B cell (primary cell): Measurements from ENCODE around the gene HIC1. TPM values are rescaled to one million over a fixed set of nuclear protein-coding genes. Genes with fewer than 3 reads are reported as not detected.
A peak's percentile ranks its signal among the peaks of the same experiment; 100 is the strongest.

Experiments
- ATAC-seq: fragments of 200-7000 bp; cut with Tn5 transposase; one replicate; pipeline ENCODE4 v1.10.0; 2021; ENCODE audit warnings: low read depth, mild to moderate bottlenecking, moderate number of reproducible peaks, moderate library complexity
- CTCF ChIA-PET: fragments of 350-600 bp; sonication (Branson Sonifier 250); formaldehyde crosslinking; loops from one replicate; lab custom pipeline; 2021; ENCODE audit warnings: antibody characterized with exemption, inconsistent platforms; lab: Charles Lee
- POLR2A ChIA-PET: fragments of 350-600 bp; sonication (Branson Sonifier 250); formaldehyde crosslinking; loops from one replicate; lab custom pipeline; 2021; ENCODE audit warnings: antibody characterized with exemption; lab: Charles Lee
- DNase-seq: peaks from one replicate; pipeline ENCODE4 v3.0.0; 2013
- H2AFZ ChIP-seq: 2 replicates; pipeline ENCODE4 v1.6.1; 2012; ENCODE audit warnings: mild to moderate bottlenecking, low read depth, low read length; ENCODE audit not compliant: insufficient read depth, poor library complexity, severe bottlenecking
- H3K27ac ChIP-seq, 2 donors: 1 replicate in 1 of 2; 2 replicates in 1 of 2; pipeline ENCODE4 v1.5.1; 2012 to 2013; ENCODE audit warnings: low read length in 2 of 2, mild to moderate bottlenecking in 2 of 2, moderate library complexity in 1 of 2
- H3K27me3 ChIP-seq, 4 experiments: fragments of 200-600 bp in 1 of 4; sonication (generic) in 1 of 4; replicated peaks in 1 of 4; 1 replicate in 2 of 4; 2 replicates in 2 of 4; pipeline versions ENCODE4 v1.6.1 to v1.7.0; 2013 to 2016; ENCODE audit warnings: low read length in 3 of 4, mild to moderate bottlenecking in 2 of 4, mixed read lengths in 1 of 4, moderate library complexity in 1 of 4; ENCODE audit not compliant: insufficient read depth in 4 of 4, control insufficient read depth in 3 of 4; ENCODE audit errors: control extremely low read depth in 1 of 4
- H3K36me3 ChIP-seq, 2 experiments: replicated peaks in 1 of 2; 1 replicate in 1 of 2; 2 replicates in 1 of 2; pipeline versions ENCODE4 v1.6.1 to v1.7.1; 2013; ENCODE audit warnings: low read length in 1 of 2; ENCODE audit not compliant: insufficient read depth in 2 of 2, control insufficient read depth in 1 of 2; ENCODE audit errors: control extremely low read depth in 1 of 2, extremely low read depth in 1 of 2
- H3K4me1 ChIP-seq, 2 donors: fragments of 200-600 bp in 1 of 2; sonication (generic) in 1 of 2; 1 replicate in 1 of 2; 2 replicates in 1 of 2; pipeline versions ENCODE4 v1.5.1 to v1.6.1; 2013 to 2017; ENCODE audit warnings: low read length in 2 of 2; ENCODE audit not compliant: control insufficient read depth in 2 of 2, insufficient read depth in 2 of 2
- H3K4me2 ChIP-seq: replicated peaks from 2 replicates; pipeline ENCODE3; 2012; ENCODE audit warnings: mild to moderate bottlenecking, low read depth, low read length; ENCODE audit not compliant: poor library complexity, severe bottlenecking
- H3K4me3 ChIP-seq, 5 experiments: fragments of 200-600 bp in 1 of 5; sonication (generic) in 1 of 5; 1 replicate in 3 of 5; 2 replicates in 2 of 5; pipeline versions ENCODE4 v1.5.1 to v1.7.0; 2011 to 2016; ENCODE audit warnings: low read length in 4 of 5, mild to moderate bottlenecking in 4 of 5, low read depth in 2 of 5, control low read depth in 1 of 5, moderate library complexity in 1 of 5; ENCODE audit not compliant: insufficient read depth in 1 of 5; ENCODE audit errors: control extremely low read depth in 1 of 5, extremely low read depth in 1 of 5
- H3K79me2 ChIP-seq: fragments of 200-600 bp; sonication (generic); one replicate; pipeline ENCODE4 v1.6.0; 2016; ENCODE audit warnings: low read length; ENCODE audit not compliant: control insufficient read depth, insufficient read depth
- H3K9ac ChIP-seq: fragments of 200-600 bp; sonication (generic); 2 replicates; pipeline ENCODE4 v1.6.1; 2017; ENCODE audit warnings: mild to moderate bottlenecking, low read length, moderate library complexity
- H3K9me3 ChIP-seq, 3 donors: one replicate each; pipeline versions ENCODE4 v1.6.1 to v1.7.1; 2013; ENCODE audit warnings: low read length in 2 of 3; ENCODE audit not compliant: control insufficient read depth in 2 of 3, insufficient read depth in 1 of 3; ENCODE audit errors: control extremely low read depth in 1 of 3
- H4K20me1 ChIP-seq: 2 replicates; pipeline ENCODE4 v1.6.0; 2012; ENCODE audit warnings: mild to moderate bottlenecking, low read length; ENCODE audit not compliant: insufficient read depth, control insufficient read depth, poor library complexity, severe bottlenecking
- H3K27ac Mint-ChIP-seq: one replicate; pipeline ENCODE4 v1.8.0; 2021; ENCODE audit warnings: mixed read lengths
- H3K27me3 Mint-ChIP-seq: one replicate; pipeline ENCODE4 v1.8.0; 2021; ENCODE audit warnings: mixed read lengths
- H3K4me1 Mint-ChIP-seq: one replicate; pipeline ENCODE4 v1.8.0; 2021; ENCODE audit warnings: mixed read lengths
- H3K4me3 Mint-ChIP-seq: one replicate; pipeline ENCODE4 v1.8.0; 2021; ENCODE audit warnings: mixed read lengths
- H3K9me3 Mint-ChIP-seq: one replicate; pipeline ENCODE4 v1.8.0; 2022; ENCODE audit warnings: mixed read lengths; ENCODE audit not compliant: insufficient read depth
- CTCF ChIP-seq: fragments of 200-600 bp; IDR thresholded peaks from one replicate; pipeline ENCODE4 v1.8.0; 2022; ENCODE audit warnings: antibody characterized with exemption, mild to moderate bottlenecking
- EZH2 ChIP-seq: IDR thresholded peaks from 2 replicates; pipeline ENCODE4 v1.6.1; 2012; ENCODE audit warnings: borderline replicate concordance, low read depth, mild to moderate bottlenecking, moderate library complexity, low read length; ENCODE audit not compliant: insufficient read depth, poor library complexity, severe bottlenecking
- WGBS: methylation state at CpG from one replicate; pipeline ENCODE4 v1.1.5; 2013; ENCODE audit warnings: missing lambda C conversion rate; ENCODE audit not compliant: insufficient coverage; 5-methylcytosine and 5-hydroxymethylcytosine counted together
- intact Hi-C: fragments of 100-400 bp; cut with micrococcal nuclease; formaldehyde crosslinking; loops from one replicate; pipeline ENCODE4 v1.10.0; 2022
- polyA plus RNA-seq: library from polyadenylated mRNA; depleted of rRNA; stranded (reverse); fragments of >200 nt; gene quantifications from 2 replicates; pipeline ENCODE4 v1.2.3, GENCODE V29; 2012
- total RNA-seq, 2 donors: library from RNA; stranded (reverse); fragments of 120-200 nt in 1 of 2; gene quantifications; 1 replicate in 1 of 2; 2 replicates in 1 of 2; pipeline versions ENCODE4 v1.2.3 to v1.2.4, GENCODE V29; 2013 to 2022

Gene HIC1
- total and polyA plus RNA-seq, 2 donors (not counting 1 experiment from before 2014, with no cell fraction given): 0.46 to 1.9 TPM

DNA sequence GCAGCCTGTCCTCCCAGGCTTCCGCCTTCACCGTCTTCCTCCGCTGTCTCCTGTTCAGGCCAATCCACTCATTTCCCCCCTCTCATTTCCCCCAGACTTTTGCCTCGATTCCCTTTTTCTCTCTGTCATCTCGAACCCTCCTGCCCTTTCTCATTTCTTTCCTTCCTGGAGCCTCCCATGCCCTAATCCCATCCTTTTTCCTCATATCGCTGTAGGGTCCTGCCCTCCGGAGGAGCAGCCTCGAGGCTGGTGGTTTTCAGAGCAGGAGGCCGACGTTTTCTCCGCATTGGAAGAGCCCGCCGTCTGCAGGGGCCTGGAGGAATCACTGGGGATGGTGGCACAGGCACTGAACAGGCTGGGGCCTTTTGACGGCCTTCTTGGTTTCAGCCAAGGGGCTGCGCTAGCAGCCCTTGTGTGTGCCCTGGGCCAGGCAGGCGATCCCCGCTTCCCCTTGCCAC, 12.5 kb upstream of the HIC1 start:
- peaks cover 0 to 4% (median 0%) of the 10 kb centered on the region in 3 donors for H3K9me3 ChIP-seq
- Mint-ChIP-seq H3K4me1 (peaks cover 25% of the 10 kb centered on the region), H3K27me3 (no peaks in the 10 kb centered on the region), H3K27ac (peak overlapping the region; percentile 92), H3K9me3 (no peaks in the 10 kb centered on the region), H3K4me3 (peak overlapping the region; percentile 91)
- CTCF ChIA-PET: no interaction called here
- peak overlapping the region; percentile 86 for H3K4me2 ChIP-seq
- intact Hi-C loops: loop anchor here (1.0 to 5.0 kb wide), 3 partner anchors 8 to 350 kb away; no protein-coding TSS in a partner anchor
- WGBS: 33% methylated on average over 17 of the region's 17 CpGs
- H3K27me3 ChIP-seq: peaks cover 0 to 3% (median 0%) of the 10 kb centered on the region in 4 experiments
- POLR2A ChIA-PET: interaction anchor here (0.7 kb wide), 1 partner anchor 360 kb away, joined by 3 read pairs; no protein-coding TSS in a partner anchor
- peaks cover 20% of the 10 kb centered on the region for H3K79me2 ChIP-seq
- H4K20me1 ChIP-seq: peaks cover 9% of the 10 kb centered on the region
- peak overlapping the region; percentile 86 for H2AFZ ChIP-seq
- peaks cover 12 to 15% of the 10 kb centered on the region in 2 donors for H3K4me1 ChIP-seq
- TF ChIP-seq EZH2 (no peak), CTCF (no peak)
- DNase-seq (no peak), ATAC-seq (no peak)
- H3K27ac ChIP-seq: peak overlapping the region; percentile 78 to 94
- H3K4me3 ChIP-seq: peak overlapping the region; percentile 69 to 84 (median 81)
- H3K9ac ChIP-seq: peak overlapping the region; percentile 85
- H3K36me3 ChIP-seq: peaks cover 0 to 25% of the 10 kb centered on the region in 2 experiments

GRCh38 chr17:2042933-2043332, 12.0 kb upstream of the HIC1 start:
- POLR2A ChIA-PET: interaction anchor here (0.7 kb wide), 1 partner anchor 360 kb away, joined by 3 read pairs; no protein-coding TSS in a partner anchor
- DNase-seq: no peak
- H3K36me3 ChIP-seq: peaks cover 0 to 21% of the 10 kb centered on the region in 2 experiments
- H3K9me3 Mint-ChIP-seq: no peaks in the 10 kb centered on the region
- H3K4me3 Mint-ChIP-seq: peak overlapping the region; percentile 91
- peaks cover 0 to 4% (median 0%) of the 10 kb centered on the region in 3 donors for H3K9me3 ChIP-seq
- CTCF ChIA-PET: no interaction called here
- no peak for TF ChIP-seq EZH2
- TF ChIP-seq CTCF: no peak
- no peak overlapping the region for H3K27ac ChIP-seq
- H3K27me3 ChIP-seq: peaks cover 0 to 8% (median 2%) of the 10 kb centered on the region in 4 experiments
- intact Hi-C loops: loop anchor here (1.0 to 5.0 kb wide), 3 partner anchors 7 to 350 kb away; no protein-coding TSS in a partner anchor
- H3K79me2 ChIP-seq: peaks cover 20% of the 10 kb centered on the region
- H3K4me3 ChIP-seq: peak overlapping the region in 2 of 5 experiments; percentile 77 to 81
- no peak overlapping the region for H2AFZ ChIP-seq
- H3K9ac ChIP-seq: no peak overlapping the region
- H3K27me3 Mint-ChIP-seq: peaks cover 1% of the 10 kb centered on the region
- peaks cover 13 to 15% of the 10 kb centered on the region in 2 donors for H3K4me1 ChIP-seq
- ATAC-seq: no peak
- H3K27ac Mint-ChIP-seq: peak overlapping the region; percentile 84
- WGBS: 100% methylated on average over 2 of the region's 5 CpGs
- H3K4me2 ChIP-seq: peak overlapping the region; percentile 86
- peaks cover 9% of the 10 kb centered on the region for H4K20me1 ChIP-seq
- peaks cover 25% of the 10 kb centered on the region for H3K4me1 Mint-ChIP-seq
